Right atrium auricular region (tissue), 2 donors: ENCODE results near the gene NUAK2. TPM values are rescaled to one million over a fixed set of nuclear protein-coding genes. Genes with fewer than 3 reads are reported as not detected.
"Not testable (repeated sequence)": the region's sequence is repeated elsewhere in the genome, so short reads cannot be mapped to it uniquely, and the experiment has no call there.

Experiments
- DNase-seq: peaks from one replicate; pipeline ENCODE4 v3.0.0-alpha.2; 2019; ENCODE audit warnings: low spot score
- H3K27ac ChIP-seq, 2 donors: fragments of 200-600 bp; sonication (generic); 1 replicate in 1 of 2; 2 replicates in 1 of 2; pipeline ENCODE4 v1.5.1; 2016 to 2019
- H3K27me3 ChIP-seq, 2 donors: fragments of 200-600 bp; sonication (generic); one replicate each; pipeline versions ENCODE4 v1.5.1 to v1.6.0; 2017 to 2019
- H3K36me3 ChIP-seq: fragments of 200-600 bp; sonication (generic); one replicate; pipeline ENCODE4 v1.5.1; 2016
- H3K4me1 ChIP-seq, 2 donors: fragments of 200-600 bp; sonication (generic); one replicate each; pipeline versions ENCODE4 v1.5.1 to v1.6.0; 2017 to 2019
- H3K4me3 ChIP-seq, 2 donors: fragments of 200-600 bp; sonication (generic); 1 replicate in 1 of 2; 2 replicates in 1 of 2; pipeline ENCODE4 v1.5.1; 2017 to 2019; ENCODE audit warnings: mild to moderate bottlenecking in 1 of 2, moderate library complexity in 1 of 2
- H3K9me3 ChIP-seq, 2 donors: fragments of 200-600 bp; sonication (generic); one replicate each; pipeline ENCODE4 v1.5.1; 2019
- CTCF ChIP-seq, 2 donors: fragments of 200-600 bp; sonication (generic); IDR thresholded peaks; one replicate each; pipeline ENCODE4 v1.5.1; 2019; ENCODE audit warnings: antibody characterized with exemption in 2 of 2
- total RNA-seq, 2 donors: library from RNA; depleted of rRNA; stranded (reverse); fragments of >200 nt; gene quantifications; one replicate each; pipeline ENCODE4 v1.1.0, GENCODE V29; 2016

Gene NUAK2
- total RNA-seq, 2 donors from 2014 or later: 0.67 to 1.7 TPM

GRCh38 chr1:205283270-205284147 lies 38.0 kb downstream of the NUAK2 start:
- TF ChIP-seq CTCF (IDR thresholded peaks at IDR 0.05): no peak
- Histone ChIP-seq H3K4me3 (no peak overlapping the region), H3K27ac (no peak overlapping the region), H3K9me3 (no peaks in the 10 kb centered on the region), H3K36me3 (no peaks in the 10 kb centered on the region), H3K4me1 (peaks cover 3 to 16% of the 10 kb centered on the region in 2 donors), H3K27me3 (no peaks in the 10 kb centered on the region)
- no peak for DNase-seq

- H3K4me1 ChIP-seq: peaks cover 3 to 16% of the 10 kb centered on the region in 2 donors
- not testable (repeated sequence) for H3K4me3 ChIP-seq, H3K9me3 ChIP-seq, H3K27me3 ChIP-seq, DNase-seq, H3K27ac ChIP-seq, H3K36me3 ChIP-seq
Measured at GRCh38 chr1:205280666-205281395, 40.7 kb downstream of the NUAK2 start.

- no peak overlapping the region for H3K4me3 ChIP-seq
Measured at GRCh38 chr1:205279986-205280385, 41.6 kb downstream of the NUAK2 start.

GRCh38 chr1:205276689-205277065 lies 44.9 kb downstream of the NUAK2 start:
- DNase-seq: no peak
- no peaks in the 10 kb centered on the region for H3K27me3 ChIP-seq
- TF ChIP-seq CTCF (IDR thresholded peaks at IDR 0.05): no peak
- H3K27ac ChIP-seq: no peak overlapping the region
- H3K4me3 ChIP-seq: no peak overlapping the region
- H3K36me3 ChIP-seq: peaks cover 11% of the 10 kb centered on the region
- H3K4me1 ChIP-seq: peaks cover 0 to 9% of the 10 kb centered on the region in 2 donors
- H3K9me3 ChIP-seq: no peaks in the 10 kb centered on the region

More at GRCh38 chr1:205279986-205280385, 41.6 kb downstream of the NUAK2 start:
- H3K9me3 ChIP-seq: no peaks in the 10 kb centered on the region
- no peaks in the 10 kb centered on the region for H3K27me3 ChIP-seq
- DNase-seq: no peak
- H3K27ac ChIP-seq: no peak overlapping the region
- no peak for TF ChIP-seq CTCF (IDR thresholded peaks at IDR 0.05)
- no peaks in the 10 kb centered on the region for H3K36me3 ChIP-seq
- H3K4me1 ChIP-seq: peaks cover 3 to 12% of the 10 kb centered on the region in 2 donors

- H3K4me3 ChIP-seq: no peak overlapping the region
- TF ChIP-seq CTCF (IDR thresholded peaks at IDR 0.05): no peak
- peaks cover 11% of the 10 kb centered on the region for H3K36me3 ChIP-seq
- H3K27me3 ChIP-seq: no peaks in the 10 kb centered on the region
- no peak for DNase-seq
- peaks cover 0 to 14% of the 10 kb centered on the region in 2 donors for H3K4me1 ChIP-seq
- H3K9me3 ChIP-seq: no peaks in the 10 kb centered on the region
- no peak overlapping the region for H3K27ac ChIP-seq
Measured at GRCh38 chr1:205275916-205276688, 45.4 kb downstream of the NUAK2 start.
